Measurements from ENCODE around the gene DPP4. TPM values are rescaled to one million over a fixed set of nuclear protein-coding genes. Genes with fewer than 3 reads are reported as not detected.
"Not testable (repeated sequence)": the region's sequence is repeated elsewhere in the genome, so short reads cannot be mapped to it uniquely, and the experiment has no call there.

The DPP4 gene
- total and polyA plus RNA-seq, 2 donors (not counting 3 experiments of a cell fraction or from before 2014, with no cell fraction given), result 0.84 to 6.2 TPM

DNA sequence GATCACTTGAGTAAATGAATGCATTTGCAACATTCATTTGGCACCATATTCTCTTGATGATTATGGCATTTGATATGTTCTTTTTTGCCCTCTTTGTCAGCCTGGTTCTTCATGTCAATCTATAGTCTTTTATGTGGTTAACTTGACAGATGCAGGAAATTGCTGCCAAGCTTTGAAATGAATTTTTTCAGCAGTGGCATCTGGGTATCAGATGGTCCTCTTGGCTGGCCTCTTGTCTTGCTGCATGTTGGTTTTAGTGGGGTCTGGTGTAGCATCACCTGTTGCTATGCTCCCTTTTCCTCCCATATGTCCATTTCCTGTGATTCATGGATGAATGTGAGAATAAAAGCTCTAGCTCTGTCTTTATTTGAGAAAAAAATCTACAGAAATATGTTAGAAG, 119.9 kb downstream of the DPP4 start:
- H3K9ac ChIP-seq (replicated peaks; ENCODE audit: extremely low read depth, insufficient read depth, low read length), result no peak overlapping the region
- intact Hi-C loops (cut with micrococcal nuclease), result no loop called here
- BruUV-seq (replicated peaks), result no TSS peak
- TF ChIP-seq FOS (IDR thresholded peaks at IDR 0.05; ENCODE audit: borderline replicate concordance, insufficient read depth, low read length) (no peak), JUN (IDR thresholded peaks at IDR 0.05; ENCODE audit: borderline replicate concordance, insufficient read depth, insufficient read length, low read depth) (no peak), EZH2 (IDR thresholded peaks at IDR 0.05; ENCODE audit: borderline replicate concordance, low read depth, low read length, severe bottlenecking) (no peak), MYC (IDR thresholded peaks at IDR 0.05; ENCODE audit: low read depth, low read length) (no peak), GATA2 (IDR thresholded peaks at IDR 0.05; ENCODE audit: insufficient read depth, insufficient read length, low read depth, low read length) (no peak), POLR2A (IDR thresholded peaks at IDR 0.05; ENCODE audit: low read depth, low read length) (no peak), POLR2AphosphoS5 (IDR thresholded peaks at IDR 0.05; ENCODE audit: insufficient read depth, low read depth, low read length) (no peak)
- TF ChIP-seq, protein P1, sequence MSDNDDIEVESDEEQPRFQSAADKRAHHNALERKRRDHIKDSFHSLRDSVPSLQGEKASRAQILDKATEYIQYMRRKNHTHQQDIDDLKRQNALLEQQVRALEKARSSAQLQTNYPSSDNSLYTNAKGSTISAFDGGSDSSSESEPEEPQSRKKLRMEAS (IDR thresholded peaks at IDR 0.05; ENCODE audit: insufficient read depth, insufficient read length), result no peak
- dilution Hi-C loops (cut with MboI; ENCODE audit: extremely low pct_ligation_motif_present, low sequenced_read_pairs), result no loop called here
- CTCF ChIA-PET, result interaction anchor here (0.8 to 2.0 kb wide), 5 partner anchors 54 to 367 kb away, joined by 3 to 7 read pairs (median 6); no protein-coding TSS in a partner anchor
- no peak overlapping the region for H3K4me2 ChIP-seq (ENCODE audit: insufficient read depth, low read length)
- POLR2A ChIA-PET, result interaction anchor here (0.6 kb wide), 1 partner anchor 370 kb away, joined by 3 read pairs; no protein-coding TSS in a partner anchor
- H4K20me1 ChIP-seq (replicated peaks; ENCODE audit: control insufficient read depth, extremely low read depth, insufficient read depth, low read length), result no peaks in the 10 kb centered on the region
- no peaks in the 10 kb centered on the region for H3K79me2 ChIP-seq (ENCODE audit: control insufficient read depth, insufficient read depth, low read length)
- H3K27ac ChIP-seq (ENCODE audit: insufficient read depth, low read depth, low read length), result no peak overlapping the region
- DNase-seq (ENCODE audit: low read depth, low spot score), result peak; percentile 4
- no peaks in the 10 kb centered on the region for H3K4me1 ChIP-seq (ENCODE audit: control insufficient read depth, extremely low read depth, insufficient read depth, low read length)
- H3K27me3 ChIP-seq (ENCODE audit: control insufficient read depth in 2 of 2, insufficient read depth in 2 of 2, low read length in 2 of 2), result no peaks in the 10 kb centered on the region
- no peaks in the 10 kb centered on the region for H3K9me3 ChIP-seq (replicated peaks; ENCODE audit: control insufficient read depth, insufficient read depth, low read length)
- no peak overlapping the region for H2AFZ ChIP-seq (ENCODE audit: low read depth, low read length)
- no peaks in the 10 kb centered on the region for H3K36me3 ChIP-seq (ENCODE audit: control insufficient read depth in 2 of 2, extremely low read depth in 1 of 2, insufficient read depth in 2 of 2, low read length in 2 of 2)
- H3K9me1 ChIP-seq (replicated peaks; ENCODE audit: control insufficient read depth, extremely low read depth, insufficient read depth, low read length), result no peaks in the 10 kb centered on the region
- no peak overlapping the region for H3K4me3 ChIP-seq (replicated peaks in 1 of 3; ENCODE audit: insufficient read depth in 1 of 3, low read depth in 1 of 3, low read length in 3 of 3)
- no peak for FAIRE-seq

DNA sequence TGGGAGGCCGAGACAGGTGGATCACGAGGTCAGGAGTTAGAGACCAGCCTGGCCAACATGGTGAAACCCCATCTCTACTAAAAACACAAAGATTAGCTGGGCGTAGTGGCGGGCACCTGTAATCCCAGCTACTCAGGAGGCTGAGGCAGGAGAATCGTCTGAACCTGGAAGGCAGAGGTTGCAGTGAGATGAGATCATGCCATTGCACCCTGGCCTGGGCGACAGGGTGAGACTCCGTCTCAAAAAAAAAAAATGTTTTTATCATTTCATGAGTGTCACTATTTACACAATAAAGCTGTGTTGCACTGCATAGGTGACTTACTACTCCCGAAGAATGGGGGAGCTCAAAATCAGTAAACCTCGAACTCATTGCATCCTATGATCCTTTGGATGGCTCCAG, 120.6 kb downstream of the DPP4 start:
- H3K4me3 ChIP-seq (replicated peaks in 1 of 3; ENCODE audit: insufficient read depth in 1 of 3, low read depth in 1 of 3, low read length in 3 of 3); FAIRE-seq; DNase-seq (ENCODE audit: low read depth, low spot score); H3K9me1 ChIP-seq (replicated peaks; ENCODE audit: control insufficient read depth, extremely low read depth, insufficient read depth, low read length); H3K79me2 ChIP-seq (ENCODE audit: control insufficient read depth, insufficient read depth, low read length); H3K27me3 ChIP-seq (ENCODE audit: control insufficient read depth in 2 of 2, insufficient read depth in 2 of 2, low read length in 2 of 2); H3K9me3 ChIP-seq (replicated peaks; ENCODE audit: control insufficient read depth, insufficient read depth, low read length); H3K27ac ChIP-seq (ENCODE audit: insufficient read depth, low read depth, low read length); intact Hi-C loops (cut with micrococcal nuclease); H3K4me2 ChIP-seq (ENCODE audit: insufficient read depth, low read length); POLR2A ChIA-PET; H2AFZ ChIP-seq (ENCODE audit: low read depth, low read length); BruUV-seq (replicated peaks); H3K9ac ChIP-seq (replicated peaks; ENCODE audit: extremely low read depth, insufficient read depth, low read length); H4K20me1 ChIP-seq (replicated peaks; ENCODE audit: control insufficient read depth, extremely low read depth, insufficient read depth, low read length); dilution Hi-C loops (cut with MboI; ENCODE audit: extremely low pct_ligation_motif_present, low sequenced_read_pairs); H3K4me1 ChIP-seq (ENCODE audit: control insufficient read depth, extremely low read depth, insufficient read depth, low read length); H3K36me3 ChIP-seq (ENCODE audit: control insufficient read depth in 2 of 2, extremely low read depth in 1 of 2, insufficient read depth in 2 of 2, low read length in 2 of 2): not testable (repeated sequence)
- CTCF ChIA-PET, result interaction anchor here (0.7 to 2.0 kb wide), 6 partner anchors 11 to 367 kb away, joined by 3 to 7 read pairs (median 3); no protein-coding TSS in a partner anchor
